ENCODE data around the gene ATRIP.
A peak's percentile ranks its signal among the peaks of the same experiment; 100 is the strongest.
"Not testable (repeated sequence)": the region's sequence is repeated elsewhere in the genome, so short reads cannot be mapped to it uniquely, and the experiment has no call there.

The ATRIP gene

DNA sequence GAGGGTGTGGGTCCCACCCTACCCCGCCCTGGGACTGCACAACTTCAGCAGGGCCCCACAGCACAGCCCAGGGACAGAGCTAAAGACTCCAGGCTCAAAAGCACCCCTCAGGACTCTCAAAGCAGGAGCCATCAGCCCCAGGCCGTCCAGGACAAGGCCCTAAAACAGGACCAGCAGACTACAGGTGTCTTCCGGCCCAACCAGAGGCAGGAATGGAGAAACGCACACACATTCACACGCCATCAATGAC lies 26.1 kb downstream of the ATRIP start:
- DNase-seq, result no peak

DNA sequence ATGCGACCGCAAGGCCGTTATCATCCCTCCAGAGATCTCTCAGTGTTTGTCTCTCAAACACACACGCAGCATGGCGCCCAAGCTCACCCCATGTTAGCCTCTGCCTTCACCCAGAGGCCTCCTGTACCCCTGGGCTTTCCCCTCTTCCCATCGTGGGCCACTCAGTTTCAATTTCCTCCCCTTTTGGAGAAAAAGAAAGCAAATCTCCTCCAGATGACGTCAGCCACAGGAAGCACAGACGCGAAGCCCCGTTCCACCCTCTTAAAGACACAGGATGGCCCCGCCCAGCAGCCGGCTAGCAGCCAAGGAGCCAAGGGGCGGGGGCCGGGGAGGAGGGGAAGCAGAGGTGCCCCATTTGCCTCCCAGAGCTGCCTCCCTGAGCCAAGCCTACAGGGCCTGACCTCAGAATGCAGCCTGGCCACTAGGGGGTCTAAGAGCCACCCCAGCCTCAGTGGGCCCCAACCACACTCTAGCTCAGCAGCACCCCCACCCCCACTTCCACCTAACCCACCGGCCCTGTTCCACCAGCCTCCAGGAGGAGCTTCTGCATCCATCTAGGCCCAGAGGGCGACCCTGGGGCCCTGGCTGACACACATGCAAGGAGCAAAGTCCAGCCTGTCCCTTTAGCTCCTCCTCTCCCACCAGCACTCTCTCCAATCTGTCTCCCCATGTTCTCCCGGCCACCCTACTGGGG lies 26.5 kb downstream of the ATRIP start:
- DNase-seq, result peak; percentile 70

GRCh38 chr3:48473617-48473952 lies 27.0 kb downstream of the ATRIP start:
- DNase-seq, result no peak

GRCh38 chr3:48474031-48474430 lies 27.5 kb downstream of the ATRIP start:
- DNase-seq, result not testable (repeated sequence)

DNA sequence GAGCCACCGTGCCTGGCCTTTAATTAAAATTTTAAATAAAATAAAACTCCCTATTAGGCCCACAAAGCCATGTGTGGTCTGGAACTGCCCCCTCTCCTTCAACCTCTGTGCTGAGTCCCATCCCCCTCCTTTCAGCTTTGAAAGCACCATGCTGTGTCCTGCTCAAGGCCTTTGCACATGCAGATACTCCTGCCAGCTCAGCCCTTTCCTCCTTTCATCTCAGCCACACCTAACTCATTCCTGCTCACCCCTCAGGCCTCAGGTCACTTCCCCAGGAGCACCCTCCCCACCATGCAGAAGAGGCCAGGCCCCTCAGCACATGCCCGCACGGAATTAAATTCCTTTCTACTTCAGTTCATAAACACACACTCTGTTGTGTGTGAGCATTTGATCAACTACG lies 28.1 kb downstream of the ATRIP start:
- no peak for DNase-seq

DNA sequence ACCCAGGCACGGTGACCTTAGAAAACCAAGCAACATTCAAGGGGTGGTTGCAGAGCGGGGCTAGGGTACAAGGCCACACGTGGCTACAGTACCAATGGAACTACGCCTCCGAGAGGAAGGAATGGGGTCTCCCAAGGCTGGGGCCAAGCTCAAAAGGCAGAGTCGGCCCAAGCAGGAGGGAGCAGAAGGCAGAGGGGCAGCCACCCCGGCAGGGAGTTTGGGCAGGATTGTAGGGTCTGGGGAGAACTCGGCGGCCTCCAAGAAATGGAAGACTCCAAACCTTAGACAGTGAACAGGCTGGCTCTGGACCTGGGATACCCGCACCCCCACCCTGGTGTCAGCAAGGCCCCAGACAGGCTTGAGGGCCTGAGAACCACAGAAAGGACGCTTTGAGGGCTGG lies 28.7 kb downstream of the ATRIP start:
- DNase-seq, result no peak

- DNase-seq, result no peak
These were observed 30.0 kb downstream of the ATRIP start for GRCh38 chr3:48476426-48477053.

DNA sequence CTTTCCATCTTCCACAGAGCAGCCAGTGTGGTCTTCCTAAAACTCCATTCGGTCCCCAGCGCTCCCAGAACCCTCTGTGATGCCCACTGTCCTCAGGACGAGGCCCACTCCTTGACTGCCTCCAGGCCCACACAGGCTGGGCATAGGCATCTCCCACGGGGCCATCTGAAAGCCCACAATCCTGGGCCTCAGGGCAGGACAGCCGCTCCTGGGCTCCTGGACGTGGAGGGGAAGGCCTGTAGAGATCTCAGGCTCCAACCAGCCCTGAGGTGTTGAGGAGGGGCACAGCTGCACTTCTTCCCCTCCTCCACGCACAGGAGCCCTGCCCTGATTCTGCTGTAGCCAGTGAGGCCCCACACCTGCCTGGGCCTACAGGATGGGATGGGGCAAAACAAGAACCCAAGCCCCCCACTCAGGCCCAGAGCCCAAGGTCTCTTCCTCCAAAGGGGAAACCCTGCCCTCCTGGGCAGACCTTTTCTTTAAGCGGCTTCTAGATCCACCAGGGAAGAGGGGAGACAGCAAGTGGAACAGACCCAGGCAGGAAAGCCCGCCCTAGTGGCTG lies 31.5 kb downstream of the ATRIP start:
- DNase-seq, result no peak

GRCh38 chr3:48478626-48479555 lies 32.4 kb downstream of the ATRIP start:
- no peak for DNase-seq

GRCh38 chr3:48480891-48481290 lies 34.4 kb downstream of the ATRIP start:
- DNase-seq, result not testable (repeated sequence)

GRCh38 chr3:48482822-48483221 lies 36.3 kb downstream of the ATRIP start:
- not testable (repeated sequence) for DNase-seq

DNA sequence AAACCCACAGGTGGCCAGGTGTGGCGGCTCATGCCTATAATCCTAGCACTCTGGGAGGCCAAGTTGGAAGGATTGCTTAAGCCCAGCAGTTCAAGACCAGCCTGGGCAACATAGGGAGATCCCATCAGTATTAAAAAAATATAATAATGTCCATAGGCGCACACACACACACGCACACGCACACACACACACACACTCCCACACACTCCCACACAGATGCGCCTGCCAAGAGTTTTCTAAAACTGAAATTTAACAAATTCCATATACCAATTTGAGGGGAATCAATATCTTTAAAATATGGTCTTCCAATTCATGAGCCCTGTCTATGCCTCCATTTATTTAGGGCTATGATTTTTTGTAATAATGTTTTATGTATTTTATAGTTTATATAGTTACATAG lies 40.4 kb downstream of the ATRIP start:
- no peak for DNase-seq

DNA sequence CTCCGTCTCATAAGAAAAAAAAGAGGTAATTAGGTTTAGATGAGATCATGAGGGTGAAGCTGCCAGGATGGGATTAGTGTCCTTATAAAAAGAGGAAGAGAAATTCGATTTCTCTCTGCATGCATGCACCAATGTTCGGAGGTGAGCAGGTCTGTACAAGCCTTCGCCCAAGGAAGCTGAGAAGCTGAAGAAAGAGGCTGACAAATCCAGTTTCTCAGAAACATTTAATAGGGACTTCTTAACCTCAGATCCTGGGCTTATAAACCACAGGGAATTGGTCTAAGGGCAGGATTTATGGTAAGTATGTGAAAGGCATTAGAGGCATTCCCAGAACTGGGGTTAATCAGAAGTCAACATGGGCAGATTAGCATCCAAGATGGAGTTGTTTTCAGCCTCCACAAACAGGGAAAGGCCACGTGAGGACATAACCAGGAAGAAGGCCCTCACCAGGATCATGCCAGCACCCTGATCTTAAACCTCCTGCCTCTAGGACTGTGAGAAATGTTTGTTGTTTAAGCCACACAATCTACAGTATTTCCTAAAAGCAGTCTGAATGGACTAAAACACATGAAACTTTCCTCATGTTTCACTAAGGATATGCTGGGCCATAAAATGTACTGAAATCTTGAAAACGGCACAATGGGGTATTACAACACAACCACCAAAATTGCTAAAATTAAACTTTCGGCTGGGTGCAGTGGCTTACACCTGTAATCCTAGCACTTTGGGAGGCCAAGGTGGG lies 46.1 kb downstream of the ATRIP start:
- no peak for DNase-seq

GRCh38 chr3:48493203-48493501 lies 46.6 kb downstream of the ATRIP start:
- DNase-seq, result no peak

GRCh38 chr3:48500656-48501055 lies 54.1 kb downstream of the ATRIP start:
- no peak for DNase-seq

DNA sequence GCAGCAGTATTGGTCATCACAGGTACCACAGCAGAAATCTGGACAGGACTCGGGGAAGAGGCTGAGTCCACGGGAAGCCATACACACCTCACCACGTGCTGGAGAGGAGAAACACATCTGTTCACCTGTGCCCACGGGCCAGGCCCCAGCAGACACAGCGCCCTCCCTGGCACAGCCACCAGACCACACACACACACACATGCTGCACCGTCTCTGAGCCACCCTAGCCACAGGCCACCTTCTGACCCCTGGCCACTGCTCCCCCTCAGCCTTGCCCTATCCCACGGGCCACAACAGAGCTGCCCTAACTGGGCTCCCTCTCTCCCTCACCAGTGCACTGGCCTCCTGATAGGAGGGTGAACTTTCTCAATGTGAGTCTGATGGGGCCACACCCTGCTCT lies 54.7 kb downstream of the ATRIP start:
- DNase-seq, result no peak

- no peak for DNase-seq
These were observed 55.6 kb downstream of the ATRIP start for GRCh38 chr3:48502121-48502520.

- no peak for DNase-seq
These were observed 56.2 kb downstream of the ATRIP start for GRCh38 chr3:48502728-48503168.

- no peak for DNase-seq
These were observed 57.0 kb downstream of the ATRIP start for GRCh38 chr3:48503401-48504050.

GRCh38 chr3:48504051-48504946 lies 57.8 kb downstream of the ATRIP start, which contains the start of gene SHISA5:
TSS of gene SHISA5 (minus strand) at chr3:48504174. CDS start at chr3:48504094, 80 bp downstream.
- no peak for DNase-seq

- no peak for DNase-seq
These were observed 58.6 kb downstream of the ATRIP start for GRCh38 chr3:48505146-48505545.
